Measurements from ENCODE around the gene TCF4.

TCF4 gene

DNA sequence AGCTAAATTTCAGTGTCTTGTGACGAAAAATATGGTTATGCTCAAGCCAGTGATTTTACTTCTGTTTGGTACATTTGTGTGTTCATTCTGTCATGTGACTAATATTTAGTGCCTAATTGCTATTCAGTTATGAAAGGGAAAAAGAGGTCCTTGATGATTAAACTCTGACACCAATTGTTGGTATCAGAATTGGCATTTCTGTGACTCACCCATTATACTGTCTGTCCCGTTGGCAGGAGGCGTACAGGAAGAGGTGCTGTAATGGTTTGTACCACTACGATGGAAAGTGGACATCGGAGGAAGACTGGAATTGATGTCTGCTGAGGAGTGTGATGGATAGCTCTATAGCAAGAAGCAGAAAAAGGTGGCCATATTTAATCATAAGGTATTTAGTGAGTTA lies 318.4 kb downstream of the TCF4 start:
- in situ Hi-C loops (cut with HindIII; ENCODE audit: low sequenced_read_pairs), result no loop called here

DNA sequence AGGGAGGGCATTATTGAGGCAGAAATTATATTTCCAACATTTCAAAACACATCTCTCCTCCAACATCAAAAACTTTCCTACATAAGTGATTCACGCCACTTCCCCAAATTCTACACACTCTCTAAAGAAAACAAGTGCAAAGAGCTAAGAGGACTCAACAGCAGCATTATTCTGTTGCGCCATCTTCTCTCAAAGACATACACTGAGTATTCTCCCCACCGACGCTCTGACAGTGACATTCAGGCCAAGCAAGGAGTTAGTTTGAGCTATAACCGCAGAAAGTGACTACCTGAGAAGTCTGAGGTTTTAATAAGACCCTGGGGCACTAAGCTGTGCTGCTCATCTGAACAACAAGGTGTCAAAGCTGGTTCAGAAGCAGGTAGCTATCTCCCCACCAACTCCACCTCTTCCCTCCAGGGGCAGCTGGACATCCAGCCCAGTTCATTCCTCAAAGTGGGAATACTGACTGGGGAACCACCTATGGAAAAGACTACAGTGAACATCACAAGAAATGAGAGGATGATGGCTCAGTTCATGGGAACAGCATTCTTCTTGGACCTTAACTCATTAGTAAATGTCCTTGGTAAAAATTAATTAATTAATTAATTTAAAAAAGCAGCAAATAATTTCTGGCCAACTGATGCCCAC lies 319.2 kb downstream of the TCF4 start:
- in situ Hi-C loops (cut with HindIII; ENCODE audit: low sequenced_read_pairs), result no loop called here

DNA sequence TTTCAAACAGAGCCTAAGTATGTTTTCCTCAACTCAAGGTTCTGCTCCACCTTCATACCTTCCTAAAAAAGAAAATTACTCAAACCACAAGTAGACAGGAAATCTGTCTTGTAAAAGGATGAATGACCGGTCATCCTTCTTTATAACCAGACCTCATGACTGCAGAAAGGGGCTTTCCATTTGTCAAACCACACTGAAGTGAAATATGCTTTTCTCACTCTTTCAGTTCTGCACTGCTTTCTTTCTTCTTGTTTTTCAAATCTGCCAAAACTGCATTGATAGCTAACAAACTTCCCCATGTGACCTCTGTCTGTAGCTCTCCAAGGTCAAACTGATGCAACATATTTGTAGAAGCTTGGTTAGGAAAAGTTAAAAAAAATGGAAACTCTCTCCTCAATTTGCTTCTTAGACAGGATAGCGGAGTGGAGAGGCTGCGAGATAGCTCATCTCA lies 319.8 kb downstream of the TCF4 start:
- in situ Hi-C loops (cut with HindIII; ENCODE audit: low sequenced_read_pairs), result no loop called here

DNA sequence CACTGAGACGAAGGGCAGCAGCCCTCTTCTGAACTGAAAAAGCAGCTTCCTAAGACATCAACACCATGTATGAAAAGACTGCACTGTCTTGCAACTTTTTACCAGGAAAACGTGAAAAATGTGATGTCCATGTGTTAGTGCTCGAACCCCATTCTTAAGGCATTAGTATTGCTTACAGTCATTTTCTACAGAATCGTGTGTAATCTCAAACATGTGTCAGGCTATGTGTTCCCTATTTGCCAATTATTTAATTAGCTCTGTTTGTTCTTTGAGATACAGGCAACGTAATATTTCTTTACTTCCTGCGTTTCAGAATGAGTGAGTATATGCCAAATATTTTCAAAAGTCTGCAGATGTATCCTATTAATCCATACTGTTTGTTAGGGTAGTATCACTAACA lies 321.0 kb downstream of the TCF4 start:
- in situ Hi-C loops (cut with HindIII; ENCODE audit: low sequenced_read_pairs), result no loop called here

DNA sequence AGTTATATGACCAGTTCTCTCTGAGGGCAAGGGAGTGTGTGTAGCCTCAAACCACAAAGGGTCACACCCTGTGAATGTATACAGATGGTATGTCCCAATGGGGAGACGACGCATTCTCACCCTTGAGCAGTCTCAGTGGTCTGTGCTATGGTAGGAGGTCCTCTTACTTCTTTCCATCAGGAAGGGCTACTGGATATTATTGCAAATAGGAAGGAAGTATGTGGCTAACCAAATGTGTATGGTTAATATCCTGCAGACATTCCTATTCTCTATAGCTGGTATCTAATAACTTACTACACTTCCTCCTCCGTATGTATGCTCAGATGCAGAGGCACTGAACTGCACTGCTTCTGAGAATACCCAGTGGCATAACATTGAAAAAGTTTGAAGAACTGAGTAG lies 322.0 kb downstream of the TCF4 start:
- in situ Hi-C loops (cut with HindIII; ENCODE audit: low sequenced_read_pairs), result no loop called here

DNA sequence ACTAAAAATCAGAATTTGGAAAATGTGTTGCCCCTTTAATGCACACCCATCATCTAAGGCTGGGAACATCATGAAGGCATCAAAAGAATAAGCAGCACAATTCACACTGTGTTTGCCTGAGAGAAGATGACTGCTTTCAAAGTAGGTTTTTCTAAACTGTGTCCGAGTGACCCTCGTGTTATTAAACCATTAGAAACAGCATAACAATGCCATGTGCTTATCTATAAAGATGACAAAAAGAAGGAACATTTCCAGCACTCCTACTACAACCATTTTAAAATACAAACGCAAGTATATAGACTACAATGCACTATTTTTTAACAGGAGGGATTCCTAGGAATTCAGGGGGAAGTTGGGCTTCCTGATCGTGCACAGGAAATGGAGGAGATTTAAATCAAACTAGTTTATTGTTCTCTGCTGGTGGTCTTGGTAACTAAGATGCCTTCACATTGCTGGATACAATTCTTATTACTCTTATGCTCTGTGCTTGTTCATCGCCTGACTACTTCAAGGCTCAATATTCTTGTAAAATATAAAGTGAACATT lies 322.8 kb downstream of the TCF4 start:
- in situ Hi-C loops (cut with HindIII; ENCODE audit: low sequenced_read_pairs), result no loop called here

DNA sequence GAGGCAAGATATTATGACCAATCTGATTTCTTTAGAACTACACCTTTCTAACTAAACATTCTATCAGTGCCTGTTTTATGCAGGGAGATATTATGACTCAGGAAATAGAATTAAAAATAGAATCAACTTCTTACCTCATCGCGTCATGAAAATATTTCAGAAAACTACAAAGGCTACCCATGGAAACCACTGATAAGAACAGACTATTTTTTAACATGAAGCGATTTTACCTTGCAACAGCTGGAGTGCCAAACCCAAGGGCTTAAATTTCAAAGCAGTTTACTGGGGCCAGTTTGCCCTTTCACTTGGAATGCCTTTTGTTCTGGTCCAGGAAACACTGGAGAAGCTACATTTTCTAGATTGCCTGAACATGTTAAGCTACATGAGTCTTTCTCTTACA lies 323.9 kb downstream of the TCF4 start:
- in situ Hi-C loops (cut with HindIII; ENCODE audit: low sequenced_read_pairs), result no loop called here

DNA sequence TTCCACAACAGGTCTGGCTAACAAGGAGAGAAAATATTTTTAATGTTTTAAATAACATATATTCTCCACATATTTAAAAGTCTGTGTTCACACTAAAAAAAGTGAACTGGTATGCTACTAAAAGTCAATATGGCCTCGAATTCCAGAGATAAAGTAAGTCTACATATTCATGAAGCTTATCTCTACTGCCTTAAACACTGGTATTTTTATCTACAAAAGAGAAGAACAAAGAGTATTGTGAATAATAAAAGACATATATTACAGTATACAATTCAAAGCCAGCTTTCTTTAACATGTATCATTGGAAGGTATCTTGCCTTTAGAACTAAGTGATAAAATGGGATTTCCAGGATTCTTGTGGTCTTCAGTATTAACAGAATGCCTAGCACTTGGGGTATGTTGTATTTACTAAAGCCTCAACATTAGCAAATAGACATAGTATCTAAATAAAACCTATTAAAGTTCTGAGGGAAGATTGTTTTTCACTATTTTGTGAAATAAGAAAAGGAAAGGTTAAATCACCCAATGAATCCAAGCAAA lies 325.9 kb downstream of the TCF4 start:
- in situ Hi-C loops (cut with HindIII; ENCODE audit: low sequenced_read_pairs), result no loop called here

DNA sequence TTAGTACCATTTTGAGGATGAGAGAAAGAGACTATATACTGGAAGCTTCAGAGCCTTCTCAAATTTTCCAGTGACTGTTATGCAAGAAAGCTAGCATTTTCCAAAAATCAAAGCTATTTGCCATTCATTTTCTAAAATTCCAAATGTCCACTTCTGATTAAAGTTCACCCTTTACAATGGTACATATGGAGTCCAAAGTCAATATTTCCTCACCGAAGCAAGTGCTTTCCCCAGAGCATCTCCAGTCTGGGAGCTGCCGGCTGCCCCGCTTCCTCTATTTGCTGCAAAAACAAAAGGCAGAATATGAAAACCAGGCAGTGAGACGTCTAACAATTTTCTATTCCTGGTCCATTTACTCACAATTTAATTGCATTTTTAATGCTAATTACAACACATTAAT lies 326.7 kb downstream of the TCF4 start:
- in situ Hi-C loops (cut with HindIII; ENCODE audit: low sequenced_read_pairs), result no loop called here

DNA sequence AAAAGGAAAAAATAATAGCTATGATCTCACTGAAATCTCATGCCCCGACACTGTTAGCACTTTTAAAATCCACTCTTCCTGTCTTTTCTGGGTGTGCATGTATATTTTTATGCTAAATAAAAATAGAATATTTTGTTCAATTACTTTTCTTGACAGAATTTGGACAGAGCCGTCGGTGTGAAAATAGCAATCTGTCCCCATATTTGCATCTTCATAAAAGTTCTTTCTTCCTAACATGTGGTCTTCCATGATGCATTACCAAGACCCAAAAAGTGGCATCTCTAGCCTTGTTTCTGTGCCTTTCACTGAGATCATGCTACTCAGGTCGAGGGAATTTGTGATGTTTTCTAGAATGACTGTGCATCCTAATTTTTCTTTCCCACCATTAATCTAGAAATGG lies 329.9 kb downstream of the TCF4 start:
- in situ Hi-C loops (cut with HindIII; ENCODE audit: low sequenced_read_pairs), result no loop called here

DNA sequence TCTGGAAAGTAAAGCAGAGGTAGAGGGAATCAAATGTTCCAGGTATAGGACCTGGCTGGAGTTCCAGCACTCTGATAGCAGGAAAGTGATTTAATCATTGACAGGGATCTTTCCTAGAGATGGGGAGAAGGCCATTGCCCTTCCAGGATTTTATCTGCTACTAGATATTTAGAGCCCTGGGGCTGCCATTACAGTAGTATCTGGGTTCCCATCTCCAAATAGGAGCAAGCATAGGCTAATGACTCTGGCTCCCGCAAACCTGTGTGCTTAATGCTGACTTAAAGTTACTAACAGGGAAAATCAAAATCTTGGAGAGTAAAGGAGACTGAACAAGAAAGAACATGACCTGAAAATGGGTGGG lies 331.1 kb downstream of the TCF4 start:
- in situ Hi-C loops (cut with HindIII; ENCODE audit: low sequenced_read_pairs), result no loop called here

DNA sequence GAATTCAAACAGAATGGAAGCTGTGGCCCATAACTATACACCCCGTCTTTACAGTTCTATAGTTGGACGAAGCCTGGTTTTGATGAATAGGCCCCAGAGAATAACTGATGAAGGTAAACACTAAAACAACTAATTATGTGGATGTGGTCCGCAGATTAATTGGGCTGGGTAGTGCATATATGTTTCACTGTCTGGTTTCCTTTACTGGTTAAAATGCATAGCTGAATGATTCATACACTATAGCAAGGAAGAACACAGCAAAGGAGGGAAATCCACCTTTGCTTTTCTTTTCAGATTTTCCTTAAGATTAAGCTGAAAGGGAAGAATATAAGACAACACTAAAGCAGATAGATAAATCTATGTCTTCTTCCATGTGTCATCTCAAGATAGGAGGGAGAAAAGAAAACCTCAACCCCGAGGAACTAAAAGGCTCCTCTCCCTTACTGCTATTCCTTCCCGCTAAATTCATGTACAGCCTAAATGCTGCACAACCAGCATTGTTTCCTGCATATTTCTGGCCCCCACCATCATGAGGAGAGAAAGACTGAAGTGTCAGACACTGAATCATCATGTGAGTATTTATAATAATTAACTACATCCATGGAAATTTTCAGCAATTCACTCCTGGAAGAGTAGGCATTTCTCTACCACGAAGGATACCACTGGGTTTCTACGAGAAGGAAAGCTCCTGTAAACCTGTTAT lies 331.6 kb downstream of the TCF4 start:
- in situ Hi-C loops (cut with HindIII; ENCODE audit: low sequenced_read_pairs), result no loop called here

DNA sequence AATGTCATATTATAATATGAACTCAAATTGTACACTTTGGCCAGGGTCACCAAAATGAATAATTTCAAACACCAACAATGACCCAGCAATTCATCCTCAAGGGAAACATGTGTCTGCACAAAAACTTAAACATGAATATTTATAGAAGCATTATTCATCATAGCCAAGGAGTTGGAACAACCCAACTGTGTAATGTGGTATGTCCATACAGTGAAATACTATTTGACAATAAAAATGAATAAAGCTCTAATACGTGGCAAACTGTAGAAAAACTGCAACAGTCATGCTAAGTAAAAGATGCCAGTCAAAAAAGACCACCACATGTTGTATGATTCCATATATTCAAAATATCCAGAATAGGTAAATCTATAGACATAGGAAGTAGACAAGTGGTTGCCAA lies 334.2 kb downstream of the TCF4 start:
- in situ Hi-C loops (cut with HindIII; ENCODE audit: low sequenced_read_pairs), result no loop called here

DNA sequence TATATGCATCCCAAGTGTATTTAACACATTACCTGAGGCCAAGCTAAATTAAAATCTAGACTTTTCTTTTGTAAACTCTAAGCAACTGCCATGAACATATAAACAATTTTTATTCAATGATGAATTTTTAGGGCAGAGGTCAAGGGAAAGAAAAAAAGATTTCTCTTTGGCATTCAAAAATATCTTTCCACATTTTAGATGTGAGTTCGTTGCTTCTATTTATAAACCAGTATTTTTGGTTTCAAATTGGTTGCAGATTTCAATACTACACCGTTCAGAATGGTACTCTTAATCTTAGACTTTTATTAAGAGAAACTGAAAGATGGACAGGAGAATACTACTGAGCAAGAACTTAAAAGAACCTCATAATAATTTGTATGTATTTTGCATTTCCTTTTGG lies 335.1 kb downstream of the TCF4 start:
- in situ Hi-C loops (cut with HindIII; ENCODE audit: low sequenced_read_pairs), result no loop called here

DNA sequence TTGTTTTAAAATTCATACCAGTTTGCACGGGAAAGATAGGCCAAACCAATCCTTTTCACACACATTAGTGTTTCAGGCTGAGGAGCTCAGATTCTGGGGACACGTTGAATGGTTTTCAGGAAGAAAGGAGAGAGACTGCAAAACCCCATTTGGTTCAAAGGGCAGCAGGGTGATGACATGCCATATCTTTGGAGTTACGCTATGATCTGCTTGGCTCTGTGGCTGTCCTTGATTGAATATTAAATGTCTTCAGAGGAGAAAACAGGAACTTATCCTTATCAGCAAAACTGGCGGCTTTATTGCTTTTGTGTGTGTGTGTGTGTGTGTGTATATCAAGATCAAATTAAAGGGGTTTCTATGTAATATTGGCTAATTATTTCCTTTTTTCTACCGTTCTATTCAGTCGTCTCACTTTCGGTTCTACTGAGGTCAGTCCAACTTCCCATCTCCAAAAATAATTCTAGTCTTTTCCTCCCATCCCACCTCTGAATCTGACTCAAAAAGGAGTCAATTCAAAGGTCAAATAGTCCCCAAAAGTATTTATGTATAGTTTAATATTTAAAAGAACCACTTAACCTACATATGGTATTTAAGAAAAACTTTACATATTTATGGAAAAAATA lies 335.8 kb downstream of the TCF4 start:
- in situ Hi-C loops (cut with HindIII; ENCODE audit: low sequenced_read_pairs), result no loop called here

DNA sequence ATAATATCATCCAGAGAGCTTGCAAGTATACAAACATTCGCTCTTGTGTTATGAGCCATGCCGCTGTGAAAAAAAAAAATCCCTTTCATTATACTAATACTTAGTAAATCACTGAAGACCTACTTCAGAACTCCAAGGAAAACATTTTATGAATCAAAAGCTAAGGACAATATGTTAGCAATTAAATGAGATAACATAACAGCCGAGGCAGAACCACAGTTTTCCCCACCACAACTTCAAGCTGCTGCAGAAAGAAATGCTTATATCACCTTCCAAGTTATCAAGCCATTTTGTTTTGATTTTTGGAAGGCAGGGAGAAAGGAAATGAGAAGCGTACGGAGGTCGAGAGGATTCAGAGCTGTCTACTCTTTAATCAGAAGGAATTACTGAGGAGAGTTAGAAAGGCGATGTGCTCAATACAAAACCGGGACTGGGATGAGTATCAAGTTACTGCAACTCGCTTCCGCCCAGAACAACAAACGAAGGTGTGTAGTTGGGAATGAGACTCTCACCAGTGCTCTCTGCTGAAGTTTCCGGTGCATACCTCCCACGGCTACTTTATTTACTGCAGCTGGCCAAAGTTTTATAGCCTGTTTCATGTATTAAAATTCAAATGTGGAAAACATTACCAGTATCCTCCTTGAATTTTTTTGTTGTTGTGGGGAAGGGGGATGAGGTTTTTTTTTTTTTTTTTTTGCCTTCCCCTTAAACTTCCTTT lies 336.6 kb downstream of the TCF4 start:
- in situ Hi-C loops (cut with HindIII; ENCODE audit: low sequenced_read_pairs), result no loop called here

DNA sequence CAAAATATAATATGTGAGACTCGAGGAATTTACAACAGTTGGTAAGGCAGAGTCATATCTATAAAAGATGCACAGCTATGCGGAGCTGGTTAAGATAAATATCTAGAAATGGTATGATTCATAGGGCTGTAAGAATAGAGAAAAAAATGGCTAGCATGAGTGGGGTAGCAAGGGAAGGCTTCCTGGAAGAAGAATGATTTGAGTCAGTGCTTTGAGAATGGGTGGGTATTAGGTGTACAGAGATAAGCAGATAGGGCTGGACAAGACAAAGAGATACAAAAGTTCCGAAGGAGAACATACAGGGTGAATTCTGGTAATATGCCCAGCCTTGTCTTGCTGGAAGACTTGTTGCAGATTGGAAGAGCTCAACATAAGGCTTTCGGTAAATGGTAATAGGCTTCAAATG lies 337.2 kb downstream of the TCF4 start:
- in situ Hi-C loops (cut with HindIII; ENCODE audit: low sequenced_read_pairs), result no loop called here

DNA sequence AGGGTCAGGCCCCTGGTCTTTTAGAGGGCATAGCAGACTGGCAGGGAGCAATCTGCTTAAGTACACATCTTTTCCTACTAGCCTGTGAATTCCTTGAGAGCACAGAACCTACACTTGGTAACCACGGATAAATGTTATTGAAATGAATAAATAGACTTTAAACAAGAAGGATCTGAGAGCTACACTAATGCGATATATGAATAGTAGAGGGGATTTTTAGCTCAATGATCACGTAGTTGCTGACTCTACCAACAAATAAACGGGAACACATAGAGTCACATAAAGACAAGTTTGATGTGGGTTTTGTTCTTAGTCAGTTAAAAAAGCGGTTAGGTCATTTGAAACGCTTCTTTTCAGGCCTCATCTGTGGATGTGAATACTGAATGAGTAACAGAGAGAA lies 338.4 kb downstream of the TCF4 start:
- in situ Hi-C loops (cut with HindIII; ENCODE audit: low sequenced_read_pairs), result no loop called here

DNA sequence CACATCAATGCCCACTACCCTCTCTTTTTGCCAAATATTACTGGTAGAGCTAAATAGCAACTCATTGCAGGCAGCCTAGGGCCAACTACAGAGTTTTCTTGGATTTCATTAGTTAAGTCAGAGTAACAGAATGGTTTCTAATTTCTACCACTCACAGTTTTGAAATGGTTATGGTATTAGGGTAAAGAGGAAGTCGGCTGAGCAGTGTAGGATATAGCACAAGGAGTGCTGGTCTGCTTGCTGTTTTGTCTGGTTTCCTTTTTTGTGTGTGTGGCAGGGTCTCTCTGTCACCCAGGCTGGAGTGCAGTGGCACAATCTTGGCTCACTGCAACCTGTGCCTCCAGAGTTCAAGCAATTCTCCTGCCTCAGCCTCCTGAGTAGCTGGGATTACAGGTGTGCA lies 339.5 kb downstream of the TCF4 start:
- in situ Hi-C loops (cut with HindIII; ENCODE audit: low sequenced_read_pairs), result no loop called here

DNA sequence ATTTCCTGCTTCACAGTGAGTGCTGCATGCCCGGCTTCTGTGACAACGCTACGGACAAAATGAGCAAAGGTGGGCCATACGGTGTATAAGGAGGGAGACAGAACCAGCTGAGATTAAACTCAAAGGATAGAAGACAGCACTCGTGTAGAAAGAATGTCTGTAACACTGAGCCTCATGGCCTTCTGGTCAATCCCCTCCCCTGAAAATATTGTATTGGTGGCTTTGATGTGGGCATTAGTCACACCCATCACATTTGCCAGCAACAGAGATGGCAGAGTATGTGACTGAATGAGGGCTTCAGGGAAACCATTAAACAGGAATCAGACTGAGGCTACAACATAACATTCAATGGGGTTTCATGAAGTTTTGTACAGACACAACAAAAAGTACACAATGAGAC lies 341.0 kb downstream of the TCF4 start:
- in situ Hi-C loops (cut with HindIII; ENCODE audit: low sequenced_read_pairs), result no loop called here

DNA sequence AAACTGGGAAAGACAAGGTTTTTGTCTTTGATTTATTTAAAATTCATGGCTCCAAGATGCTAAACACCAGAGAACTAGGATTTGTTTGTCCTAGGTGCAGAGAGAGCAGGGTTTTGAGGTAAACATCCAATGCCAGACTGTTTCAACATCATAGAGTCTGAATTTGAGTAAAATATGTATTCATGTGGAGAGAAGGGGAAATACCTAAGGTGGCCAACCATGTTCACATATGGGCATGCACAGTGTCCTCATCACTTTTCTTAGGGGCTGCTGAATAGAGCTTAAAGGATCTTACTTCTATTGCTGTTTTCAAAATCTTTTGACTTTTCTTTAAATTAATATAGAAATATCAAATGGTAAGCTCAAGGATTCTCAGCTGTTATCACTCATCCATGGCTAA lies 341.7 kb downstream of the TCF4 start:
- in situ Hi-C loops (cut with HindIII; ENCODE audit: low sequenced_read_pairs), result no loop called here

All from DLD1 (cell line).